ENCODE data around the gene PKP4.

PKP4 gene

GRCh38 chr2:158724803-158725381 is 268.1 kb downstream of the PKP4 start:
- no peak for DNase-seq

GRCh38 chr2:158725441-158725891 is 268.7 kb downstream of the PKP4 start:
- no peak for DNase-seq

DNA sequence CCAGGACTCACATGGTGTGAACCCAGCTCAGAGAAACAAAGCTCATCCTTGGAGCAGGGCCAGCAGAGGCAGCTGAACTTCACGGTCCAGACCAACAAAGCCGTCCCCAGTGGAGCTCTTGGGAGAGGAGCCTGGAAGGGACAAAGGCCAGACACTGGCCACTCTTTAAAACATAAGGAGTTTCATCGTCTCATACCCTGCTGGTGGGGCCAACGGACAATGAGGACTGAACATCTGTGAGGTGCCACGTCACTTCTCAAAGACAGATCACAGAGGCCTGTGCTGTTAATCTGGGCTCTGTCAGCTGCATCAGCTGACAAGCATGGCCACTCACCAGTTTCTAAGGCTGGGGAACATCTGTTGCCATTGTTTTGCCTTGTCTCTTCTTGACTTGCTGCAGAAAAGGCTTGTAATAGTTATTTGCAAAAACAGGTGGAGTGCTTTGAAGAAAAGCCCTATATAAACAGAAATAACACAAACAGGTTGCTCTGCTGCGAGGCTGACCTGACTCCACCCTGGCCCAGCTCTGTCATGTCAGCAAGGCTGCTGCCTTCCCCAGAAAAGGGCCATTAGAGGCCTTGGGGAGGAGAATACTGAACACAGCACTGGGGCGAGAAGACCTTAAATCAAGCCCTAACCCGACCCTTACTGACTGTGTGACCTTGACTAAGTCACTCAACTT is 270.3 kb downstream of the PKP4 start:
- DNase-seq: no peak

GRCh38 chr2:158728422-158728821 is 271.7 kb downstream of the PKP4 start:
- DNase-seq: no peak

DNA sequence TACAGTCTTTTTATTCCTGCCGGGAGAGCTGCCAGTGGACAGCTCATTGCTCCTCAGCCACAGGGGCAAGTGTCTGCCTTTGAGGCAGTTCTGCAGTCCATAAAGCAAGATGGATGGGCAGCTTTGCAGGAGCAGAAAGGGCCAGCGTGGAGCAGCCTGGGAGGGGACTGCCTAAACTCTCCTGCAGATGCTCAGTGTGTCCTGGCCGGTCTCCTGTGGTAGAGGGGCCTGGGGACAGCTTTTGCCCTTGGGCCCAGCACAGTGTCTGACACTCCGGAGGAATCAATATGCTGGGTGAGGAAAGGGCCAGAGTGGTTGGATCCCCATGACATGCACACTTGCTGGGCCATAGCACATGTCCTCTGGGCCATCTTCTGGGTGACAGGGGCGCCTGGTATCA is 272.7 kb downstream of the PKP4 start:
- DNase-seq: no peak

DNA sequence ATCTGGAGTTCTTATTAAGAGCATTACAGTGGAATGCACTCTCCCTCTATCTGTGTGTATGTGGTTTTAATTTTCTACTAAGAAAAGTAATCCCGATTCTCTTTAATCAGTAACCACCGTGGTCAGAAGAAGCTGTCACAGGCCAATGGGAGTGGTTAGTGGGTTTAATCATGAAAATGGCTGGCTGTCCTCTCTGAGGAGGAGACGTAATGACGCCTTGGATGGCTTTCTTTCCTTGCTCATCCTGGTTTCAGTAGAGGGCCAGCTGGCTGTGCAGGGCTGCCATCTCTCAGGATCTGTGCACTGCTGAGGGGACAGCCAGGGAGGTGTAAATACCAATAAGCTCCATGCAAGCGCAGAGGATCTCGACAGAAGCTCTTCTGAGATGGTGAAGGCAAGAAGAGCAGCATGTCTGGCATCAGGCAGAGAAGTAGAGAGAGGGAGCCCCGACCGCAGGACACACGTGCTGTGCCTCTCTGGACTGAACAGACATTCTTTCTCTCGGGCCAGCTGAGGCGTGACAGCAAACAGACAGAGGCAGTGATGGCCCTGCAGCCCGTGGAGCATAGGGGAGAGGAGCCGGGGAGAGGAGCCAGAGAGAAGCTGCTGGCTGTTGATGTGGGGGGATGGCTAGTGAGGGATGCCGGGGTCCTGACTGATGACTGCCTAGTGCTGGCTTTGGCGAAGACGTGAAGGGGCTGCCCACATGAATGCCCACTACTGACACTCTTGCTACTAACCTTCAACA is 273.3 kb downstream of the PKP4 start:
- DNase-seq: no peak

DNA sequence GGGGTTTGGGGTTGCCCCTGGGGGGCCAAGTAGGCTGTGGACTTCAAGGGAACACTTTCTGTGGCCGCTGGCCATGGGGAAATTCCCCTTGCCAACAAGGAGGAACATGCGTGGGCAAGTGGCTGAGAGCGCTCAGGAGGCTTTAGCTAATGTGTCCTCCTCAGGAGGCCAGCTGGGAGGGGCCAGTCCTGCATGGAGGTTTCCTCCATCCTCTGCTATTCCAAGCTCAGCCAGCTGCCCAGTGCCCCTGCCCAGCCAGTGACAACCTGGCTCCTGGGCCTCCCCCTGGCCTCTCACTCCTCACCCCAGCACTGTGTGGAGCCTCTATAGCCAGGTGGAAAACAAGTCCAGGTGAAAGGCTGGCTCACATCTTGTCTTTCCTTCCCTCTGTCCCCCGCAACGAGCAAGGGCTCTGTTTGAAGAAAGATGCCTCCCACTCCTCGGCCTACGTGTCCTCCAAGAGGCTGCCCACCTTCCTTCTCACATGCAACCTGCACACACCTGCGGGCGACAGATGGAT is 273.9 kb downstream of the PKP4 start:
- DNase-seq: no peak

DNA sequence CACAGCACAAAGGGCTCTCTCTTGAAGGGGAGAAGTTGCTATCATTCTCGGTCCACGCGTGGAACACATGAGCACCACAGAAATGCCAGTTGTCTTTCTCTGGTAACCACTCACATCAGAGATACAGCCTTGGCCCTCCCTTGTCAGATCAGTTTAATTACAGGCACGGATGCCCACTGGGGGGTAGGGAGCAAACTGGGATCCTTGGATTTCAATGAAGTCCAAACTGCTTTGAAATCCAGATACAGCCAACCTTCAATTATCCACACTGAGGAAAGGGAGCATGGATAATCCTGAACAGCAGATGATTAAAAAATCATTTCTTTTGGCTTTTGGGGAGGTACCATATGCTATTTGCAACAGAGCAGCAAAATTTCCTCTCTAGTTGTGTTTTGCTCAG is 274.6 kb downstream of the PKP4 start:
- no peak for DNase-seq

Data from NCI-H446 treated with DMSO at 0.1 percent for 48 hours (cell line).